Esophagus squamous epithelium (tissue), 5 donors: ENCODE measurements around the gene APBA2. TPM values are rescaled to one million over a fixed set of nuclear protein-coding genes. Genes with fewer than 3 reads are reported as not detected.

Experiments
- DNase-seq: peaks from one replicate; lab custom pipeline; 2025; lab: John Stamatoyannopoulos, UW
- H3K27ac ChIP-seq, 4 donors: fragments of 200-600 bp; sonication (generic); one replicate each; pipeline ENCODE4 v1.5.1; 2016 to 2019; ENCODE audit warnings: mild to moderate bottlenecking in 1 of 4
- H3K27me3 ChIP-seq, 4 donors: fragments of 200-600 bp; sonication (generic); 1 replicate in 3 of 4; 2 replicates in 1 of 4; pipeline versions ENCODE4 v1.5.1 to v1.6.0; 2017 to 2021; ENCODE audit warnings: antibody characterized with exemption in 1 of 4
- H3K36me3 ChIP-seq, 3 donors: fragments of 200-600 bp; sonication (generic); one replicate each; pipeline ENCODE4 v1.5.1; 2016 to 2019
- H3K4me1 ChIP-seq, 3 donors: fragments of 200-600 bp; sonication (generic); one replicate each; pipeline ENCODE4 v1.5.1; 2017 to 2019
- H3K4me3 ChIP-seq, 4 donors: fragments of 200-600 bp; sonication (generic); 1 replicate in 3 of 4; 2 replicates in 1 of 4; pipeline ENCODE4 v1.5.1; 2016 to 2019; ENCODE audit warnings: mild to moderate bottlenecking in 2 of 4, moderate library complexity in 1 of 4
- H3K9me3 ChIP-seq, 3 donors: fragments of 200-600 bp; sonication (generic); one replicate each; pipeline ENCODE4 v1.5.1; 2016 to 2019
- CTCF ChIP-seq, 6 experiments: fragments of 450-650 bp in 4 of 6; fragments of 200-600 bp in 2 of 6; sonication (generic) in 2 of 6; IDR thresholded peaks; one replicate each; pipeline ENCODE4 v1.5.1; 2016 to 2019; ENCODE audit warnings: antibody characterized with exemption in 6 of 6, mild to moderate bottlenecking in 4 of 6, moderate library complexity in 4 of 6
- POLR2A ChIP-seq, 4 donors: fragments of 450-650 bp; IDR thresholded peaks; one replicate each; pipeline ENCODE4 v1.6.1; 2017; ENCODE audit warnings: antibody characterized with exemption in 4 of 4, mild to moderate bottlenecking in 4 of 4, moderate library complexity in 3 of 4
- WGBS, 2 donors: methylation state at CpG; one replicate each; pipeline ENCODE4 v1.1.5; 2018; 5-methylcytosine and 5-hydroxymethylcytosine counted together
- intact Hi-C: fragments of 100-400 bp; cut with DNase I; formaldehyde crosslinking; loops from one replicate; pipeline ENCODE4 v1.15.0; 2022
- total RNA-seq, 4 donors: library from RNA; depleted of rRNA; stranded (reverse); fragments of >200 nt; gene quantifications; one replicate each; pipeline ENCODE4 v1.1.0, GENCODE V29; 2016
- donor health status: DM: yes; HTN: yes; CAD: no.

APBA2 gene
- total RNA-seq, 4 donors from 2014 or later, result 0.82 to 9.9 (median 1.6) TPM

GRCh38 chr15:29005931-29006330 is 120.2 kb downstream of the APBA2 start:
- Histone ChIP-seq H3K27ac (no peak overlapping the region), H3K27me3 (no peaks in the 10 kb centered on the region), H3K4me3 (no peak overlapping the region), H3K36me3 (no peaks in the 10 kb centered on the region), H3K4me1 (no peaks in the 10 kb centered on the region), H3K9me3 (no peaks in the 10 kb centered on the region)
- intact Hi-C loops, result no loop called here
- no peak for DNase-seq
- no peak for TF ChIP-seq CTCF (IDR thresholded peaks at IDR 0.05)
- no peak for TF ChIP-seq POLR2A (IDR thresholded peaks at IDR 0.05)
- WGBS, 2 donors, result 77 to 89% methylated on average over 1 of the region's 1 CpG

GRCh38 chr15:29008846-29009245 is 123.1 kb downstream of the APBA2 start:
- Histone ChIP-seq H3K27me3 (no peaks in the 10 kb centered on the region), H3K4me3 (no peak overlapping the region), H3K36me3 (no peaks in the 10 kb centered on the region), H3K4me1 (no peaks in the 10 kb centered on the region), H3K9me3 (no peaks in the 10 kb centered on the region), H3K27ac (no peak overlapping the region)
- 50 to 67% methylated on average over 1 to 2 of the region's 2 CpGs for WGBS, 2 donors
- TF ChIP-seq CTCF (IDR thresholded peaks at IDR 0.05) (no peak), POLR2A (IDR thresholded peaks at IDR 0.05) (no peak)
- intact Hi-C loops, result no loop called here
- no peak for DNase-seq

GRCh38 chr15:29012097-29012496 is 126.3 kb downstream of the APBA2 start:
- no peak overlapping the region for H3K4me3 ChIP-seq
- WGBS, 2 donors, result 81 to 93% methylated on average over 2 of the region's 2 CpGs
- no peaks in the 10 kb centered on the region for H3K4me1 ChIP-seq
- no peak for DNase-seq
- no peak overlapping the region for H3K27ac ChIP-seq
- intact Hi-C loops, result no loop called here
- no peaks in the 10 kb centered on the region for H3K9me3 ChIP-seq
- no peaks in the 10 kb centered on the region for H3K36me3 ChIP-seq
- H3K27me3 ChIP-seq, result no peaks in the 10 kb centered on the region
- no peak for TF ChIP-seq POLR2A (IDR thresholded peaks at IDR 0.05)

- Histone ChIP-seq H3K27me3 (no peaks in the 10 kb centered on the region), H3K4me1 (no peaks in the 10 kb centered on the region), H3K4me3 (no peak overlapping the region), H3K27ac (no peak overlapping the region), H3K9me3 (no peaks in the 10 kb centered on the region), H3K36me3 (no peaks in the 10 kb centered on the region)
- intact Hi-C loops, result no loop called here
- no peak for TF ChIP-seq CTCF (IDR thresholded peaks at IDR 0.05)
- no peak for TF ChIP-seq POLR2A (IDR thresholded peaks at IDR 0.05)
- no peak for DNase-seq
- WGBS, 2 donors, result 5 to 9% methylated on average over 1 of the region's 1 CpG
Measured at GRCh38 chr15:29014493-29014892, 128.7 kb downstream of the APBA2 start.

- Histone ChIP-seq H3K27ac (no peak overlapping the region), H3K4me3 (no peak overlapping the region), H3K36me3 (no peaks in the 10 kb centered on the region), H3K4me1 (no peaks in the 10 kb centered on the region), H3K9me3 (no peaks in the 10 kb centered on the region), H3K27me3 (no peaks in the 10 kb centered on the region)
- WGBS, 2 donors, result 73 to 83% methylated on average over 3 of the region's 3 CpGs
- DNase-seq, result no peak
- TF ChIP-seq CTCF (IDR thresholded peaks at IDR 0.05) (no peak), POLR2A (IDR thresholded peaks at IDR 0.05) (no peak)
- intact Hi-C loops, result no loop called here
Measured at GRCh38 chr15:29016518-29016917, 130.7 kb downstream of the APBA2 start.
